K562 (cell line): ENCODE data around the gene PLXDC1. TPM values are rescaled to one million over a fixed set of nuclear protein-coding genes. Genes with fewer than 3 reads are reported as not detected.

Experiments used
- ARID4B ChIP-seq: sonication (generic); formaldehyde crosslinking; IDR thresholded peaks from 2 replicates; pipeline ENCODE4 v1.8.0; 2022; ENCODE audit warnings: mild to moderate bottlenecking, missing genetic modification reagents
- CREB5 ChIP-seq: fragments of 250-450 bp; sonication (Bioruptor Pico); IDR thresholded peaks from 2 replicates; pipeline ENCODE4 v1.5.0; 2020; ENCODE audit warnings: mild to moderate bottlenecking
- EHMT2 ChIP-seq: fragments of 450-650 bp; IDR thresholded peaks from 2 replicates; pipeline ENCODE4 v1.6.1; 2018; ENCODE audit warnings: antibody characterized with exemption
- HES1 ChIP-seq: fragments of 450-650 bp; IDR thresholded peaks from 2 replicates; pipeline ENCODE4 v1.6.1; 2016; ENCODE audit warnings: low read depth, mild to moderate bottlenecking, moderate library complexity
- HOMEZ ChIP-seq: fragments of 250-450 bp; sonication (Bioruptor Pico); IDR thresholded peaks from 2 replicates; pipeline ENCODE4 v1.4.0; 2020; ENCODE audit warnings: mild to moderate bottlenecking, moderate library complexity
- IRF9 ChIP-seq: fragments of 450-650 bp; IDR thresholded peaks from 2 replicates; pipeline ENCODE4 v1.6.1; 2016; ENCODE audit warnings: missing biosample characterization, missing genetic modification characterization
- LCOR ChIP-seq: sonication (generic); formaldehyde crosslinking; IDR thresholded peaks from 2 replicates; pipeline ENCODE4 v1.8.0; 2022; ENCODE audit warnings: mild to moderate bottlenecking, missing genetic modification reagents
- NCOA2 ChIP-seq, 2 experiments: fragments of 450-650 bp; IDR thresholded peaks; 2 replicates each; pipeline ENCODE4 v1.6.1; 2018; ENCODE audit warnings: mild to moderate bottlenecking in 2 of 2, moderate library complexity in 1 of 2; ENCODE audit not compliant: partially characterized antibody in 2 of 2
- NFE2L1 ChIP-seq: fragments of 450-650 bp; IDR thresholded peaks from 2 replicates; pipeline ENCODE4 v1.6.1; 2016; ENCODE audit warnings: missing genetic modification characterization, low read depth, mild to moderate bottlenecking, missing compliant biosample characterization, moderate library complexity, borderline replicate concordance
- RNF2 ChIP-seq: sonication (generic); IDR thresholded peaks from 2 replicates; pipeline ENCODE4 v1.6.1; 2016
- SAFB ChIP-seq: fragments of 200-400 bp; formaldehyde crosslinking; IDR thresholded peaks from 2 replicates; pipeline ENCODE4 v1.6.1; 2017; ENCODE audit warnings: low read depth, low read length, borderline replicate concordance
- SIN3A ChIP-seq, 2 experiments: fragments of 150-350 bp in 1 of 2; IDR thresholded peaks; 2 replicates each; pipeline ENCODE4 v1.6.1; 2011 to 2016; ENCODE audit warnings: borderline replicate concordance in 2 of 2, low read depth in 2 of 2, low read length in 2 of 2, mild to moderate bottlenecking in 2 of 2, moderate library complexity in 2 of 2; ENCODE audit not compliant: control insufficient read depth in 1 of 2
- ZNF280A ChIP-seq: fragments of 450-650 bp; IDR thresholded peaks from 2 replicates; pipeline ENCODE4 v1.6.1; 2018; ENCODE audit warnings: mild to moderate bottlenecking, low read depth; ENCODE audit not compliant: partially characterized antibody
- ZNF311 ChIP-seq: fragments of 250-450 bp; sonication (Bioruptor Pico); IDR thresholded peaks from 2 replicates; pipeline ENCODE4 v1.4.0; 2020; ENCODE audit warnings: mild to moderate bottlenecking, moderate library complexity
- ZNF431 ChIP-seq: sonication (generic); formaldehyde crosslinking; IDR thresholded peaks from 2 replicates; pipeline ENCODE4 v1.8.0; 2022; ENCODE audit warnings: mild to moderate bottlenecking, missing genetic modification reagents
- ZNF57 ChIP-seq: fragments of 450-650 bp; formaldehyde crosslinking; IDR thresholded peaks from 2 replicates; pipeline ENCODE4 v1.4.0; 2020; ENCODE audit warnings: mild to moderate bottlenecking, moderate library complexity
- ZNF668 ChIP-seq: fragments of 250-450 bp; sonication (Bioruptor Pico); IDR thresholded peaks from 2 replicates; pipeline ENCODE4 v1.8.0; 2022; ENCODE audit warnings: mild to moderate bottlenecking, inconsistent platforms
- polyA plus RNA-seq, 8 experiments: library from polyadenylated mRNA; depleted of rRNA in 4 of 8; stranded (reverse) in 5 of 8; unstranded in 3 of 8; fragments of >200 nt; fragmentation: Nextera tagmentation in 2 of 8; fragmentation: Illumina TruSeq in 1 of 8; extraction: Ambion mirVana in 2 of 8; extraction: Trizol in 1 of 8; gene quantifications; 2 replicates each; pipeline versions ENCODE4 v1.2.1 to v1.2.3, GENCODE V29; 2011 to 2014; ENCODE audit warnings: inconsistent platforms in 1 of 8, missing spikeins in 1 of 8
- total RNA-seq, 7 experiments: library from RNA; depleted of rRNA in 6 of 7; stranded (reverse); fragments of >200 nt in 6 of 7; fragmentation: Illumina TruSeq in 2 of 7; extraction: Trizol in 2 of 7; gene quantifications; 2 replicates each; pipeline versions ENCODE4 v1.2.1 to v1.2.3, GENCODE V29; 2011 to 2021; ENCODE audit warnings: low replicate concordance in 1 of 7

The PLXDC1 gene
- total and polyA plus RNA-seq, 9 of the 15 experiments (the other 6 are each of a cell fraction or from before 2014, with no cell fraction given) = not detected

GRCh38 chr17:39132192-39132610 lies 19.2 kb downstream of the PLXDC1 start (continued):
- TF ChIP-seq SIN3A (IDR thresholded peaks at IDR 0.05; ENCODE audit: borderline replicate concordance in 2 of 2, control insufficient read depth in 1 of 2, low read depth in 2 of 2, low read length in 2 of 2) = no peak
- TF ChIP-seq RNF2 = no peak
- no peak for TF ChIP-seq EHMT2
- TF ChIP-seq CREB5 (CRISPR knock-in tag) = no peak
- TF ChIP-seq ZNF280A = no peak
- TF ChIP-seq ZNF57 = no peak
- TF ChIP-seq ZNF668 (CRISPR knock-in tag) = no peak
- TF ChIP-seq IRF9 = no peak
- TF ChIP-seq NCOA2 (IDR thresholded peaks at IDR 0.05; ENCODE audit: partially characterized antibody in 2 of 2) = no peak
- TF ChIP-seq LCOR (CRISPR knock-in tag) = no peak
- no peak for TF ChIP-seq HES1
- 0 out of 2 replicates have a peak, but pooled peaks have one; percentile 41 for TF ChIP-seq NFE2L1 (tag)
- TF ChIP-seq ARID4B (CRISPR knock-in tag) = no peak
- TF ChIP-seq HOMEZ = no peak
- no peak for TF ChIP-seq ZNF311
- TF ChIP-seq ZNF431 (CRISPR knock-in tag) = no peak
- no peak for TF ChIP-seq SAFB
